M059J (cell line): ENCODE measurements around the gene GLIPR1L2. TPM values are rescaled to one million over a fixed set of nuclear protein-coding genes. Genes with fewer than 3 reads are reported as not detected.

ENCODE experiments used
- DNase-seq: peaks from one replicate; pipeline ENCODE4 v3.0.0-alpha.2; 2012; ENCODE audit warnings: low read depth
- total RNA-seq: library from RNA; depleted of rRNA; stranded (reverse); fragments of >200 nt; shearing (Covaris generic); gene quantifications from 2 replicates; pipeline ENCODE4 v1.2.3, GENCODE V29; 2014; rRNA removed

GLIPR1L2 gene
- total RNA-seq, result not detected in 2 replicates

- peak; percentile 97 for DNase-seq
These were observed at the start of gene GLIPR1L2 for GRCh38 chr12:75390899-75391538. TSS of gene GLIPR1L2 (plus strand) at chr12:75391089. CDS start at chr12:75391117, 28 bp downstream.

DNA sequence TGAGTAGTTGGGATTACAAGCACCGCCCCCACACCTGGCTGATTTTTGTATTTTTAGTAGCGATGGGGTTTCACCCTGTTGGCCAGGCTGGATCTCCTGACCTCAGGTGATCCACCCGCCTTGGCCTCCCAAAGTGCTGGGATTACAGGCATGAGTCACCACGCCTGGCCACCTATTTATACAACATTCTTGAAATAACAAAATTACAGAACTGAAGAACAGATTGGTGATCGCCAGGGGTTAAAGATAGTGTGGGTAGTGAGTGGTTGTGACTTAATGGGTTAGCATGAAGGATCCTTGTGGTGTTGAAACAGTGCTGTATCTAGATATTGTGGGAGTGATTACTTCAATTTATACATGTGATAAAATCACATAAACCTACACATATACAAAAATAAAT lies 49.0 kb upstream of the GLIPR1L2 start:
- DNase-seq, result peak; percentile 54

GRCh38 chr12:75345531-75345930 lies 45.4 kb upstream of the GLIPR1L2 start:
- peak; percentile 30 for DNase-seq

DNA sequence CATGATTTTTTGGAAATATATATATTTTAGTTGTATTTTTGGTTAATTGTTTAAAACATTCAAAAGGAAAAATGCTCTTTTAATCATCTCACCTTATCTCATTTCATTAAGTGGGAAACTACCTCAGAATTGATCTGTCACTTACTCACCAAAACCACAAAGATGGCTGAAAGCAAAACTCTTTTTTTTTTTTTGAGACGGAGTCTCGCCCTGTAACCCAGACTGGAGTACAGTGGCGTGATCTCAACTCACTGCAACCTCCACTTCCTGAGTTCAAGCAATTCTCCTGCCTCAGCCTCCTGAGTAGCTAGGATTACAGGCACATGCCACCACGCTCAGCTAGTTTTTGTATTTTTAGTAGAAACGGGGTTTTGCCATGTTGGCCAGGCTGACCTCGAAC lies 44.7 kb upstream of the GLIPR1L2 start:
- DNase-seq, result peak; percentile 6

GRCh38 chr12:75349946-75350345 lies 40.9 kb upstream of the GLIPR1L2 start:
- no peak for DNase-seq

- DNase-seq, result no peak
These were observed 40.5 kb upstream of the GLIPR1L2 start for GRCh38 chr12:75350413-75350812.

GRCh38 chr12:75354011-75354410 lies 36.9 kb upstream of the GLIPR1L2 start:
- DNase-seq, result no peak

- DNase-seq, result no peak
These were observed 30.0 kb upstream of the GLIPR1L2 start for GRCh38 chr12:75360920-75361319.

GRCh38 chr12:75361408-75361807 lies 29.5 kb upstream of the GLIPR1L2 start:
- DNase-seq, result no peak

DNA sequence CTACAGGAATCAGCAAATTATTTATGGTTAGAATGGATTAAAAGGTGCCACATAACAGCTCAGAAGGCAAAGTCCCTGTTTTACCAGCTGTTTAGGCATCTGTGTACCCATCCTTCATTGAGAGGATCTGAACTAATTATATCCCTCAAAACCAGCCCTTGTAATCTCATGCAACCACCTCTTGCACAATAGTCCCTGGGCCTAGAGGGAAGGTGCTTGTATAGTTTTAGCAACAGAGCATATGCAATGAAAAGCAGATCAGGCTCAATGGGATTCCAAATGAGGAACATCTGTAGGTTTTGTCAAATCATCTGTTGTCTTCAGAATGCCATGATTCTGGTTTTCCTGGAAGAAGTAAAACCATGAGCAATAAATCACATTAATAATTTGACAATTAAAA lies 26.0 kb upstream of the GLIPR1L2 start:
- DNase-seq, result no peak

GRCh38 chr12:75366629-75367028 lies 24.3 kb upstream of the GLIPR1L2 start:
- DNase-seq, result peak; percentile 14

DNA sequence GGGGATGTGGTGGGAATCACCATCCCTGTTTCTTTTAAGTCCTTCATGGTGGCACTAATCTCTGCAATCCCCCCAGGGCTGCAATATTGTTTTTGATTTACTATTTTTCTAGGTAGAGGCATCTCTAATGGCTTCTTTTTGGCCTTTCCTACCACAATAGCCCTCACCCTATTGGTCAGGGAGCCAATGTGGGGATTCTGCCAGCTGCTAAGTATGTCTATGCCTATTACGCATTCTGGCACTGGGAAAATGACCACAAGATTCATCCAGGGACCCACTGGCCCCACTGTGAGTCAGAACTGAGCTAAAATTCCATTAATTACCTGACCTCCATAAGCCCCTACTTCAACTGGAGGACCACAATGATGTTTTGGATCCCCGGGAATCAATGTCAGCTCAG lies 15.9 kb upstream of the GLIPR1L2 start:
- peak; percentile 52 for DNase-seq

DNA sequence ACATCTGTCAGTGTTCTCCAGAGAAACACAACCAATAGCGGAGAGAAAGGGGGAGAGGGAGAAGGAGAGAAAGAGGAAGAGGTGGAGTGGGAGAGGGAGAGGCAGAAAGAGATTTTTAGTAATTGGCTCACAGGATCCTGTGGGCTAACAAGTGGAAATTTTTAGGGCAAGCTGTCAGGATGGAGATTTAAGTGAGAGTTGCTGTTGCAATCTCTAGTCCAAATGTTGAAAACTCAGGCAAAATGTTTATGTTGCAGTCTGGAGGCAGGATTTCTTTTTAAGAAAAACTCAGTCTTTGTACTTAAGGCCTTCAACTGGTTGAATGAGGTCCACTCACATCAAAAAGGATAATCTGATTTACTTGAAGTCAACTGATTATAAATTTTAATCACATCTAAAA lies 12.5 kb upstream of the GLIPR1L2 start:
- DNase-seq, result no peak

DNA sequence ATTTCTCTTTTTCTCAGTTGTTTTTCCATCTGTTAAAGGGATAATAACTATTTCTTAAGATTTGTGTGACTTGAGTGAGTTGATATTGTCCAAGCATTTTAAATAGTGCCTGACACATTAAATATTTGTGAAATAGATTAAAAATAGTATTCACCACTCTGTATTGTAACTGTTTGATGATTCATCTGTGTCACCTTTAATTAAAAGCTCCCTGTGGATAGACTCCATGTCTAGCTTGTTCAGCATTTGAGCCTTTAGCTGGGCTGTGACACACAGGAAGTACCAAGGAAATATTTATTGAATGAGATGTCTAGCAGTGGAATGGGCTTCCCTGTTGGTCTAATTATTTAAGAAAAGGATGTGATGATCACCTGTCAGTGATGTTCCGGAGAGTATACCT lies 1.8 kb upstream of the GLIPR1L2 start:
- DNase-seq, result peak; percentile 86

DNA sequence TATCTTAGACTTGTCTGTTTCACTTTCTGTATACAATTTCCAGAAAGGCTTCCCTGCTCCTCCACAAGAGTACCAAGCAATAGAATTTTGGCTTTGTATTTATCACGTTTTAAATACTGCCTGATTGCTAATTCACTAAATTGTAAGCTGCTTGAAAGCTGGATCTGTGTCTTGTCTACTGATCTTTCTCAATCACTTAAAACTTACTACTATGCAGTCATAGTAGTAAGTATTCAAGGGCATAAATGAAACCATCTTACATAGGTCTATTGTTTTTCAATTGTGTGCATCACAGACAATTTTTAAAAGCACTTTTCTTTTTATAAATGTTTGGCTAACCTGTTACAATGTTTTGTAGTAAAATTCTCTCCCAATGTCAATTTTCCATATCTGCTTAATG lies 1.2 kb upstream of the GLIPR1L2 start:
- no peak for DNase-seq

DNA sequence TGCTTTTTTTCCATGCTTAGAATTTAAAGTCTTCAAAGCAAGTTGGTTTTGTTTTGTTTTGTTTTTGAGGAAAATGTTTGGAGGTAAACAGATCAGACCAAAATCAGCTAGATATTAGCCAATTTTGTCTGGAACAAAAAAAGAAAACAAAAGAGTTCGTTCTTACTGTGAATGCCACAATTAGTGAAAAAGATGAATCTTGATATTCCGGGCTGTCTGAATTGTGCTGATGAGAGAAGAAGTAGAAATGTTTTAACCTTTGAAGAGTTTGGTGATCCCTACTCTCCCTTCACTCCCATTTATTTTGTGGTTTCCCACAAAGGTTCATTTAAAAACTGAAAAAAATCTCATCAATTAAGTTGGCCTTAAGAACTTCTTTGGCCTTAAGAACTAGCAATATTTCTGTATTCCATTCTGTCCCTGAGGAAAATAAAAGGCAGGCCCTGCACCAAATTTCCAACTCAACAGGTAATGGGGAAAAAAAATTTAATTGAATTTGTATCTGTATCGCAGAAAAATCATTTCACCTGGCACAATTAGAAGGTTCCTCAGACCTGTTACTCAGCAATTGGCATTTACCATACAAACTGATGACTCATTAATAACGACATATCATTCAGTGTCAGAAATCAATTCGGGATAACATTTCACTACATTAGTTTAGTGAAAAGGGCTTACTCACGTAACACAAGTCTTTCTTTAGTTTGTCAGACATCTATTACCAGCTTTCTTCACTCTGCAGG lies 562 bp upstream of the GLIPR1L2 start:
- DNase-seq, result no peak

- DNase-seq, result no peak
These were observed 13.3 kb downstream of the GLIPR1L2 start for GRCh38 chr12:75404231-75404630.

GRCh38 chr12:75407683-75408082 lies 16.8 kb downstream of the GLIPR1L2 start:
- DNase-seq, result no peak

DNA sequence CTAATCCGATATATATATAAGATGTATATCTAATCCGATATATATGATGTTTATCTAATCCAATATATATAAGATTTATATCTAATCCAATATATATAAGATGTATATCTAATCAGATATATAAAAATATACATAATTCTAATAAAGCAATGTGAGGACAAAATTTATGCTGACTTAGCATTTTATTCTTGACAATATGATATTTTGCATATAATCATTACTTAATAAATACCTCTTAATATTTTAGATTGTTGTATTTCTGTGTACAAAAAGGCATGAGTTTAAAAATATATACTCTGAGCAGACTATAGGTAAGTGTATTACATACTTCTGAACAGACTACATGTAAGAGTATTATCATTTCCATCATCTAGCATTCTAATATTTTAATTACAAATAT lies 18.9 kb downstream of the GLIPR1L2 start:
- no peak for DNase-seq

- DNase-seq, result peak; percentile 6
These were observed 23.8 kb downstream of the GLIPR1L2 start for GRCh38 chr12:75414671-75415070.

GRCh38 chr12:75419841-75420240 lies 29.0 kb downstream of the GLIPR1L2 start:
- no peak for DNase-seq

GRCh38 chr12:75427491-75427890 lies 36.6 kb downstream of the GLIPR1L2 start:
- DNase-seq, result no peak

- no peak for DNase-seq
These were observed 37.9 kb downstream of the GLIPR1L2 start for GRCh38 chr12:75428767-75429166.
